Prostate gland (tissue), 2 donors: ENCODE data around the gene ATG16L2. TPM values are rescaled to one million over a fixed set of nuclear protein-coding genes. Genes with fewer than 3 reads are reported as not detected.

ENCODE experiments used
- DNase-seq: peaks from one replicate; pipeline ENCODE4 v3.0.0-alpha.2; 2019; ENCODE audit warnings: low spot score
- H3K27ac ChIP-seq, 2 donors: fragments of 200-600 bp; sonication (generic); 2 replicates each; pipeline ENCODE4 v1.5.1; 2017 to 2019
- H3K27me3 ChIP-seq: fragments of 200-600 bp; sonication (generic); replicated peaks from 2 replicates; pipeline ENCODE4 v1.5.1; 2019; ENCODE audit not compliant: insufficient read depth
- H3K36me3 ChIP-seq, 2 donors: fragments of 200-600 bp; sonication (generic); 1 replicate in 1 of 2; 2 replicates in 1 of 2; pipeline versions ENCODE4 v1.5.1 to v1.8.1; 2017 to 2019
- H3K4me1 ChIP-seq: fragments of 200-600 bp; sonication (generic); replicated peaks from 2 replicates; pipeline ENCODE4 v1.5.1; 2019
- H3K4me3 ChIP-seq, 2 donors: fragments of 200-600 bp; sonication (generic); 2 replicates each; pipeline ENCODE4 v1.5.1; 2017 to 2019
- H3K9me3 ChIP-seq: fragments of 200-600 bp; sonication (generic); 2 replicates; pipeline ENCODE4 v1.5.1; 2017
- CTCF ChIP-seq, 4 experiments: fragments of 200-600 bp in 2 of 4; fragments of 450-650 bp in 2 of 4; sonication (generic) in 2 of 4; IDR thresholded peaks; 1 replicate in 3 of 4; 2 replicates in 1 of 4; pipeline ENCODE4 v1.5.1; 2016 to 2019; ENCODE audit warnings: antibody characterized with exemption in 4 of 4, mild to moderate bottlenecking in 2 of 4, moderate library complexity in 2 of 4
- POLR2A ChIP-seq: fragments of 450-650 bp; IDR thresholded peaks from one replicate; pipeline ENCODE4 v1.6.1; 2016; ENCODE audit warnings: antibody characterized with exemption, mild to moderate bottlenecking
- POLR2AphosphoS5 ChIP-seq: sonication (generic); formaldehyde crosslinking; IDR thresholded peaks from one replicate; pipeline ENCODE4 v1.6.1; 2017; ENCODE audit warnings: antibody characterized with exemption
- WGBS: methylation state at CpG from one replicate; pipeline ENCODE4 v1.1.5; 2018; 5-methylcytosine and 5-hydroxymethylcytosine counted together
- intact Hi-C: fragments of 100-400 bp; cut with DNase I; formaldehyde crosslinking; loops from one replicate; pipeline ENCODE4 v1.14.2; 2022
- total RNA-seq, 2 donors: library from RNA; depleted of rRNA; stranded (reverse); fragments of >200 nt; gene quantifications; one replicate each; pipeline ENCODE4 v1.1.0, GENCODE V29; 2016

The ATG16L2 gene
- total RNA-seq, 2 donors from 2014 or later: 27.5 to 29.7 TPM

DNA sequence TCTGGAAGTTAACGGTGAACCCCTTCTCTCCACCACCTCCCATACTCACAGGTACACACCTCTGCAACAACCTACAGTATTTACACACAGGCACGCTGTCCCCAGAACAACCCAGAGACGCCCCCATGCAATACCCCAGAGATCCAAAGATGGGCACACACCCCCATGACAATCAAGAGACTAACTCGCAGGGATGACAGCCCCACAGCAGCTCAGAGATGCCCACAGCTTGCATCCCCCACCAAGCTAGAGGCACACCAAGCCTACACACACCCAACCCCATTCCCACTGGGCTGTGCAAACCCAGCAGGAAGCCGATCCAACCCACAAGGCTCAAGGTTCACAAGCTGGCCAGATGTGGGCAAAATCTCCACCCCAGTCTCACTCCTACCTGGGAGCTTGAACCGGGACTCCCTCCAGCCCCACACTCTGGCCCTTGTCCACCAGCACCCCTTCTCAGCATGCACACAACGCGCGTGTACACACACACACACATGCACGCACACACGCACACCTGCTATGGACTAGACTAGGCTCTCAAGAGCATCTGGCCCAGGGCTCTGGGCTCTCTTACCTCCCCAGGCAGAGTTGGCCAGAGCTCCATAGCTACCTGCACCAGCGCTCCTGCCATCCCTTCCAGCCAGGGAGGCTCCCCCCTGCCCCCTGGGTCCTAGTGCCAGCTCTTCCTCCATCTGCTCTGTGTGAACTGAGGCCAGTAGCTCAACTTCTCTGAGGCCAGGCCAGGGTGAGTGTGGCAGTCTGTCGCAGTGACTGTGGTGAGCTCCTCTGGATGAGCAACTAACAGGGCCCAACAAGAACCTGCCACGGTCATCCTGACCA is 31.9 kb upstream of the ATG16L2 start:
- Histone ChIP-seq H3K27me3 (no peaks in the 10 kb centered on the region), H3K27ac (peak overlapping the region; percentile 84 to 86), H3K4me1 (peaks cover 17% of the 10 kb centered on the region), H3K36me3 (no peaks in the 10 kb centered on the region), H3K9me3 (no peaks in the 10 kb centered on the region), H3K4me3 (peak overlapping the region; percentile 66 to 93)
- TF ChIP-seq CTCF (IDR thresholded peaks at IDR 0.05): no peak
- no peak for TF ChIP-seq POLR2AphosphoS5
- TF ChIP-seq POLR2A: no peak
- WGBS: 29% methylated on average over 13 of the region's 14 CpGs
- no peak for DNase-seq
- intact Hi-C loops: no loop called here

GRCh38 chr11:72783144-72783905 is 30.9 kb upstream of the ATG16L2 start:
- Histone ChIP-seq H3K9me3 (no peaks in the 10 kb centered on the region), H3K4me3 (no peak overlapping the region), H3K27ac (no peak overlapping the region), H3K36me3 (no peaks in the 10 kb centered on the region), H3K27me3 (no peaks in the 10 kb centered on the region), H3K4me1 (peaks cover 11% of the 10 kb centered on the region)
- WGBS: 65% methylated on average over 2 of the region's 2 CpGs
- no peak for DNase-seq
- intact Hi-C loops: no loop called here
- no peak for TF ChIP-seq POLR2A

DNA sequence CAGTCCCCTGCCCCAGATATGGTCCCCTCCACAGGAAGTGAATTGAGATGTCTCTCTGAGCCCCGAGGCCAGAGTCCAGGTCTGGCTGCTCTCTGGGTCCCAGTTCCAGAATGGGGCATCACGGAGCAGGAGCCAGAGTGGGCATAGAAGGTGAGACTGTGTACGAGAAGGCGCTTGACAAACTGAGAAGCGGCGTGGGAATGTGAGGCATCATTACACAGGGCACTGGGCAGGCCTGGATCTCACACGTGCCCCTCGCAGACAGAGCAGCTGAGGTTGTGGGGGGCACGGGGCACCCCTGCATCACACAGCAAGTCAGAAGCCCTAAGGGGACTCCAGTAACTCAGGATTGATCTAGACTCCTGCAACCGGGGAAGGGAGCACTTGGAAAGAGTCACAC is 29.5 kb upstream of the ATG16L2 start:
- intact Hi-C loops: no loop called here

GRCh38 chr11:72786305-72787215 is 27.7 kb upstream of the ATG16L2 start:
- peak; percentile 67 for DNase-seq
- Histone ChIP-seq H3K36me3 (no peaks in the 10 kb centered on the region), H3K4me1 (peaks cover 11% of the 10 kb centered on the region), H3K4me3 (no peak overlapping the region), H3K27ac (peak overlapping the region; percentile 18 to 44), H3K27me3 (no peaks in the 10 kb centered on the region), H3K9me3 (no peaks in the 10 kb centered on the region)
- TF ChIP-seq POLR2AphosphoS5: peak; percentile 25
- no peak for TF ChIP-seq POLR2A
- TF ChIP-seq CTCF (IDR thresholded peaks at IDR 0.05): peak in 1 of 4 experiments; percentile 9
- 58% methylated on average over 8 of the region's 8 CpGs for WGBS
- intact Hi-C loops: no loop called here

More for the DNA sequence above, 29.5 kb upstream of the ATG16L2 start:
- no peaks in the 10 kb centered on the region for H3K9me3 ChIP-seq
- peaks cover 11% of the 10 kb centered on the region for H3K4me1 ChIP-seq
- no peak for DNase-seq
- TF ChIP-seq CTCF (IDR thresholded peaks at IDR 0.05) (no peak), POLR2A (no peak), POLR2AphosphoS5 (no peak)
- H3K36me3 ChIP-seq: no peaks in the 10 kb centered on the region
- WGBS: 93% methylated on average over 10 of the region's 10 CpGs
- no peak overlapping the region for H3K4me3 ChIP-seq
- H3K27me3 ChIP-seq: no peaks in the 10 kb centered on the region
- H3K27ac ChIP-seq: no peak overlapping the region
